ENCODE measurements around the gene CDC42SE1.

The CDC42SE1 gene

DNA sequence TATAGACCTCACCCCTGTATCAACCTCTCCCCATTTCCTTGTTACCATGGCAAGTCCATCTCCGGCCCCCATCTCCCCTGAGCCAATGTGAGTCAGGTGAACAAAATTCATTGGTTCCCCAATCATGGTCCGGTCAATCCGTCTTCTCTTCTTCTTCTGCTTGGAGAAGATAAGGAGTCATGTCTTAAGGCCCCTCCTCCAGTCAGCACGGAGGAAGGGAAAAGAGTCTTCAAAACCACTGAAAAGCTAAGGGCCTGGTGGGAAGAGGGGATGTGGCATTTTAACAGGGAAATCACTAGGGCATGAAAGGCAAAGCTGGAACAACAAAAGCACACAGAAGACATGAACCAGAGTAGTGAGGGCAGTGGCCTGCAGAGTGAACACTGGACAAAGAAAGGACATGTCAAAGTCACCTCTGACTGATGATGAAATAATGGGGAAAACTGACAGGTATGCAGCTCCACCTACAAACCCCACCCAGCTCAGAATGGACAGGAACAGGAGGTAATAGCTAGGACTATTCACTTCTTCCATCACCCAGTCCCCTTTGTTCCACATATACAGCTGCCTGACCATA lies 4.4 kb downstream of the CDC42SE1 start:
- no peak for DNase-seq (ENCODE audit: low read depth, low spot score)

DNA sequence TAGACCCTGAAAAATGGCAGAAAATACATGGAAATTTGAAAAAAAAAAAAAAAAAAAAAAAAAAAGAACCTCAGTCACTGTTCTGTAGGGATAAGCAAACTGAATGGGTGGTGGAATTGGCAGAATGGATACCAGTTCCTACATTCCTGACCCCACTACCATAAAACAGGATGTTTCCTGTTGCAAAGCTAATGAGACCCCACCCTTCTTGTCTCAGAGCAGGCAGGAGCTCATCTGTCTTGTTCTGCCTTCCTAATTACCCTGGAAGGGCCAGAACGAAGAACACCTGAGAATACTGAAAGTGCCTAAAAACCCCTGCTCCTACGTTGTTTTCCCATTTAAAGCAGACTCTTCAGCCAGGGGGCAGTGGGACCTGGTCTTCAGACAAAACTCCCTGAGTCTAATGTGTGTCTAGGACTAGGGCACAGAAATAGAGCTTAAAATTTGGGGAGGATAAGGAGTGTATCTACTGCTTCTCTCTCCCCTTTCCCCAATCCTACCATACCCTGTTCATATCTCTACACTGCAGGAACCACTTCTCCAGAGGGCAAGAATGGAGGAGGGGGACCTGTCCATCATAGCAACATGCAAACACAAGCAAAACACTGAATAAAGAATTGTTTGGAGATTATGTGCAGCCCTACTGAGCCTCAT lies 7.9 kb downstream of the CDC42SE1 start:
- no peak for DNase-seq (ENCODE audit: low read depth, low spot score)

DNA sequence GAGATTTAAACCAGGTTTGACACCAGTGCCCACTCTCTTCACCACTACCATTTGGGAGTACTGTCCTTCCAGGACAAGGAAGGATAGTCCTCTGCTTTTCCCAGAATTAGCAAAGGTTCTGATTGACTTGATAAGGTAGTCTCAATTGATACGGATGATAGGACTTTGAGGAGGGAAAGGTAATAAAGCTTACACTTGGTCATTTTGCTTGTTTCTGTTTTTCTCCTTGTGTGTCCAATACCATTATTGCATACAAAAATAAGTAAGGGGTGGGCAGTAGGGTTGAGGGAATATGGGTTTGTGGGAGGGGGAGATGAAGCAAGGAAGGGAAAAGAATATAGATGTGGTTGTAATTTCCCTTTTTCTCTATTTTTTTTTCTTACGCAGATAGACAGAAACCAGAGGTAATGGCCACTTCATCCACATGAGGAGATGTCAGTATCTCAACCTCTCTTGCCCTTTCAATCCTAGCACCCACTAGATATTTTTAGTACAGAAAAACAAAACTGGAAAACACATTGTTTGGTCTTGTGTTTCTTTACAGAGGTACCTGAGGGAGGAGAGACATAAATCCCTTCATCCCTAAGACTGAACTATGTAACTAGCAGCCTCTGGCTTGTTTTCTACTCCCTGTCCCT lies 9.3 kb downstream of the CDC42SE1 start:
- no peak for DNase-seq (ENCODE audit: low read depth, low spot score)

DNA sequence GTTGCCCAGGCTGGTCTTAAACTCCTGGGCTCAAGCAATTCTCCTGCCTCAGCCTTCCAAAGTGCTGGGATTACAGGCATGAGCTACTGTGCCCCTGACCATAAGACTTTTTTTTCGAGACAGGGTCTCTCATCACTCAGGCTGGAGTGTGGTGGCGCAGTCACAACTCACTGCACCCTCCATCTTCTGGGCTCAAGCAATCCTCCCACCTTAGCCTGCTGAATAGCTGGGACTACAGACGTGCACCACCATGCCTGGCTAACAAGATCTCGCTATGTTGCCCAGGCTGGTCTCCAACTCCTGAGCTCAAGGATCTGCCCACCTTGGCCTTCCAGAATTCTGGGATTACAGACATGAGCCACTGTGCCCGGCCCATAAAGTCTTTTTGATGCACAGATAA lies 10.0 kb downstream of the CDC42SE1 start:
- DNase-seq (ENCODE audit: low read depth, low spot score), result no peak

DNA sequence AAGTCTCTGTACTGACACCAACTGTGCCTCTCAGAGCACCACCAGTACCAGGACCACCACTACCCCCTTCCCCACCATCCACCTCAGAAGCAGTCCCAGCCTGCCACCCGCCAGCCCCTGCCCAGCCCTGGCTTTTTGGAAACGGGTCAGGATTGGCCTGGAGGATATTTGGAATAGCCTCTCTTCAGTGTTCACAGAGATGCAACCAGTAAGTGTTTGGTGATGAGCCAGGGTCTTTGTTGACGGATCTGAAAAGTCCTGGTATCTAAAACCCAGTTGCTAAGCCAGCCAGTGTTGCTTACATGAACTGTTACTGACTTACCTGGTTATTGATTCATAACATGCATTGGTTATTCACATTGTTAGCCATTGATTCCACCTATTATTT lies 10.8 kb downstream of the CDC42SE1 start:
- no peak for DNase-seq (ENCODE audit: low read depth, low spot score)

DNA sequence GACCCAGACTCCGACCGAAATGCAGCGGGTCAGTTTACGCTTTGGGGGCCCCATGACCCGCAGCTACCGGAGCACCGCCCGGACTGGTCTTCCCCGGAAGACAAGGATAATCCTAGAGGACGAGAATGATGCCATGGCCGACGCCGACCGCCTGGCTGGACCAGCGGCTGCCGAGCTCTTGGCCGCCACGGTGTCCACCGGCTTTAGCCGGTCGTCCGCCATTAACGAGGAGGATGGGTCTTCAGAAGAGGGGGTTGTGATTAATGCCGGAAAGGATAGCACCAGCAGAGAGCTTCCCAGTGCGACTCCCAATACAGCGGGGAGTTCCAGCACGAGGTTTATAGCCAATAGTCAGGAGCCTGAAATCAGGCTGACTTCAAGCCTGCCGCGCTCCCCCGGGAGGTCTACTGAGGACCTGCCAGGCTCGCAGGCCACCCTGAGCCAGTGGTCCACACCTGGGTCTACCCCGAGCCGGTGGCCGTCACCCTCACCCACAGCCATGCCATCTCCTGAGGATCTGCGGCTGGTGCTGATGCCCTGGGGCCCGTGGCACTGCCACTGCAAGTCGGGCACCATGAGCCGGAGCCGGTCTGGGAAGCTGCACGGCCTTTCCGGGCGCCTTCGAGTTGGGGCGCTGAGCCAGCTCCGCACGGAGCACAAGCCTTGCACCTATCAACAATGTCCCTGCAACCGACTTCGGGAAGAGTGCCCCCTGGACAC lies 11.3 kb downstream of the CDC42SE1 start:
- peak; percentile 84 for DNase-seq (ENCODE audit: low read depth, low spot score)

DNA sequence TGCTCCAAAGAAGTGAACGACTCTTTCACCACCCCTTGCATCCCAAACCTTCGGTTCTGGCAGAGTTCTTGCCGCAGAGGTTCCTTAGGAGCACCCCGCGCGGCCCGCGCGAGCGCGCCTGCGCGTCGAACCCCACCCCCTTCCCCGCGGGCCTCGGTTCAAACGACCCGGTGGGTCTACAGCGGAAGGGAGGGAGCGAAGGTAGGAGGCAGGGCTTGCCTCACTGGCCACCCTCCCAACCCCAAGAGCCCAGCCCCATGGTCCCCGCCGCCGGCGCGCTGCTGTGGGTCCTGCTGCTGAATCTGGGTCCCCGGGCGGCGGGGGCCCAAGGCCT lies 11.9 kb downstream of the CDC42SE1 start, which contains the start of gene C1orf56:
TSS of gene C1orf56 (plus strand) at position 161 of the 334 bp plus-strand sequence. CDS start at position 258, 97 bp downstream.
- peak; percentile 87 for DNase-seq (ENCODE audit: low read depth, low spot score)

DNA sequence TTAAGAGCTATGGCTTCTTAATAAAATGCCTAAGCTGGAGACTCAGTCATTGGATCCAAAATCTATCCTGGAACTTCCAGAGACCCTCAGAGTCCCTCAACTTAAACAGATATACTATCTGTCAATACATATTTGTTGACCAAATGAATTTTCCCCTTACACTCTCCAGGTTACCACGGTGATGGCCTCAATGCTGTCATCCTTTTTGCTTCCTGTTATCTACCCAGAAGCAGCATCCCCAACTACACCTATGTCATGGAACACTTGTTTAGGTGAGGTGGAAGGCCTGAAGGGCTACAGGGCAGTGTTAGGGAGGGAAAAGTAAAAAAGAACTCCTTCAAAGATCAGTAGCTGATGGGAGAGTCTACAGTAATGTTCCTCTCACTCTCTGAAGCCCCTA lies 16.3 kb downstream of the CDC42SE1 start:
- no peak for DNase-seq (ENCODE audit: low read depth, low spot score)

DNA sequence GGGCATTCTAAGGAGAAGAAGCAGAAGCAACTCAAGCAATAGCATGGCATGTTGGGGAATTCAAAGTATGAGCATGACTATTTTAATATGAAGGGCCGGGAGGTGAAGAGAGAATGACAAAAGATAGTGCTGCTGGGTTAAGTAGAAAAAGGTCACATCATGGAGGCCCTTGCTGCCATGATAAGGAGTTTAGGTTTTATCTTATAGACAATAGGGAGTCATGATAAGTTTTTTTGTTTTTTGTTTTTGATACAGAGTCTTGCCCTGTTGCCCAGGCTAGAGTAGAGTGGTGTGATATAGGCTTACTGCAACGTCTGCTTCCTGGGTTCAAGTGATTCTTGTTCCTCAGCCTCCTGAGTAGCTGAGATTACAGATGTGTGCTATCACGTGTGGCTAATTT lies 19.9 kb downstream of the CDC42SE1 start:
- DNase-seq (ENCODE audit: low read depth, low spot score), result no peak

DNA sequence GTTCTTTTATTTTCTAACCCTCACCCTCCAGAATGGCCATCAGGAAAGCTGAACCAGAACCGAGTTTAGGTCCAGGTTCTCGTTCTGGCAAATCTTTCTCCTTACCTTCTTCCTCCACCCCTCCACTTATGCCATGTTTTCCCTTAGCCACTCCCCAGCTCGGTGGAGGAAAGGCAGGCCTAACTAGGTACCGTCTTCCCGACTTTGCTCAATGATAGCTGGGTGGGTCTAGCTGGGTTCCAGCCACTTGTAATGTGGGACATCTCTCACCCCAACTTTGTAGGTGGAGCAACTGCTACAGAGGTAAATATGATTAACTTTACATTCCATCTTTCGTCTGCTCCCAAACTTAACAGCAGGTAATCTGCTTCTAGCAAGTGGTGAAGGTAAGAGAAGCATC lies 22.4 kb downstream of the CDC42SE1 start:
- DNase-seq (ENCODE audit: low read depth, low spot score), result no peak

DNA sequence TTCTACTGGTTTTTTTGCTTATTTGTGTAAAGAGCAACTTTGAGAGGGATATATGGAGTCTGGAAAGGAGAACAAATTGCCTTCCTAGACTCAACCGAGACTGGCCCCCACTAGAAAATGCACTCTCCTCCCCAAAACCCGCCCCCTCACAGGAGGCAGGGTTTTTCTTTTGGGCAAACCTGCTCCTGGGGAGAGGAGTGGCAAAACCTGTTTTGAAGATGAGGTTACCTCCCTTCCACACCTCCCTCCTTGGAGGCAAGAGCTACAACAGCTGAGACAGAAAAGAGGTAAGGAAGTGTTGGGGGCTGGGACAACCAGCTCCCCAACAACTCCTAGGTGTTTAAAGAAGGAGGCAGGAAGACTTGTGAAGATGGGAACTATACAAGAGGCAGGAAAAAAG lies 23.1 kb downstream of the CDC42SE1 start, which contains the start of gene BNIPL:
TSS of gene BNIPL (plus strand) at position 231 of the 400 bp plus-strand sequence. CDS start at position 371, 140 bp downstream.
- no peak for DNase-seq (ENCODE audit: low read depth, low spot score)

DNA sequence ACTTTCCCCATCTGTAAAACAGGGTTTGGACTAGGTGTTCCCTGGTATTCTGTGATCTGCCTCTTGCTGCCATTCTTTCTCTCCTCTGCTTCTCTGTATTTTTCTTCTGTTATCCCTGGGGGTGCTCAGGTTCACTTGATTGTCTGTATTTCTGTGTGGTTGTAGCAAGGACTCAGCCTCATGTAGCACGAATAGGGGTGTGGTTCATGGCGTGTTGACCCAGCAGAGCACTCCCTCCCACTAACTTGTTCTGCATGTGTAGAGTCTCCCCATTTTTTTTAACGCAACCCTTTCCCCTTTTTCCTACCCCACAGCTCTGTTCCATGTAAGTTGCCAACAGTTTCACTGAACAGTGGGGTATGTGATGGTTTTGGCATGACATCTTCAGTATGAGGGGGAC lies 24.3 kb downstream of the CDC42SE1 start:
- DNase-seq (ENCODE audit: low read depth, low spot score), result no peak

DNA sequence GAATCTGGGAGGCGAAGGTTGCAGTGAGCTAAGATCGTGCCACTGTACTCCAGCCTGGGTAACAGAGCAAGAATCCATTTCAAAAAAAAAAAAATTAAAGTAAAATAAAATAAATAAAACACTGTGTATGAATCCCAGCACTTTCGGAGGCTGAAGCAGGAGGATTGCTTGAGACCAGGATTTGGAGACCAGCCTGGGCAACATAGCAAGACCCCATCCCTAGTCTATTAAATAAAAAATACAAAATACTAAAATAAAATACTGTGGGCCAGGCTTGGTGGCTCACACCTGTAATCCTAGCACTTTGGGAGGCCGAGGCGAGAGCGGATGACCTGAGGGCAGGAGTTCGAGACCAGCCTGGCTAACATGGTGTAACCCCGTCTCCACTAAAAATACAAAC lies 27.3 kb downstream of the CDC42SE1 start:
- DNase-seq (ENCODE audit: low read depth, low spot score), result no peak

DNA sequence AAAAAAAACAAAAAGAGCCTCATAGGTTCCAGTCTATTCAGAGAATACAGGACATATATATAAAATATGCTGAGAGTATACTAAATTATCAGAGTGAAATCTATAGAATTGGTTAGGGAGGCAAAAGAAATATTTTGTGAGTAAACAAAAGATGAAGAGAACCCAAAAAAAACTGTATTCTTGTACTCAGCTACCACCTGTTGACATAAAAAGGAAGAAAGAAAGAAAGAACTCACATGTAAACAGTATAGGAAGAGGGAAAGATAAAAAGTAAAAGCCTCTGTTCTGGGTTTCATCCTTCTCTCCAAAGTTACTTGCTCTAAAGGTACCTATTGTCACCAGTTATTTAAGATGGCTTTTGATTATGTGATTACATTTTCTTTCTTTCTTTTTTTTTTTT lies 33.0 kb downstream of the CDC42SE1 start:
- no peak for DNase-seq (ENCODE audit: low read depth, low spot score)

DNA sequence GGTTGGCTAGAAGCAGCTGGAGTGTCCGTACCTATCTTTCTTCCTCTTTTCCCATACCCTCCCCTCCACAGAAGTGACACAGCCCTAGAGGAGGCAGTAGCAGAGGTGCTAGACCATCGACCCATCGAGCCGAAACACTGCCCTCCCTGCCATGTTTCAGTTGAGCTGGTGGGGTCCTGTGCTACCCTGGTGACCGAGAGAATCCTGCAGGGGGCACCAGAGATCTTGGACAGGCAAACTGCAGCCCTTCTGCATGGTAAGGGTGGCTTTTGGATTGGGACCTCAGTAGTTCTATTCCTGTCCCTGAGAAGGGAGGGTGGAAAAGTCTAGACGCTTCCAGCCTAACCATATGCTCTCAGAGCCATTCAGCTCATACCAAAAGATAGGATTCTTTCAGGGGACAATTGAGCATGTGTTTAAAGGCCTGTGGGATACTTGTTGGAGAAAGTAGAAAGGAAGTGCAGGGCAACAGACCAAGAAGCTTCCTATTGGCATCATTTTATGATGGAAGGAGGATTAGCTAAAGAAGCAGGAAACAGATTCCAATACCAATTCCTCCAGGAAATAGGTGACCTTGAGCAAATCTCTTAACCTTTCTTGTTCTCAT lies 34.8 kb downstream of the CDC42SE1 start:
- DNase-seq (ENCODE audit: low read depth, low spot score), result peak; percentile 80

DNA sequence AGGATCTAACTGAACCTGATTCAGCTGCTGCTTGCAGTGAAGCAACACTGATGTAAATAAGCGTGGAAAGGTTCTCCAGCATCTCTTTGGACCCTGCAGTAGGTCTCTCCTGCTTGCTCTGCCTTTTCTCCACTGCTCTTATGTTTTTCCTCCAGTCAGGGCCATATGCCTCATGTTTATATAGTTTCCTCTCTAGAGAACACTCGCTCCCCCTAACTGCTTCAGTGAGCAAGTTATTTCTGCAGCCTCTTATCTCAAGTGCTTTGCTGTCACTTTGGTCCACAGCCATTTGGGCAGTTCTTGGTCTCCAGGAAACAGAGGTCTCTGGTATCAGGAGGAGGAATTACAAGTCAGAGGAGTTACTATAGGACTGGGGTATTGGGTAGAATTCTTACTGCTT lies 45.9 kb downstream of the CDC42SE1 start:
- DNase-seq (ENCODE audit: low read depth, low spot score), result peak; percentile 70

DNA sequence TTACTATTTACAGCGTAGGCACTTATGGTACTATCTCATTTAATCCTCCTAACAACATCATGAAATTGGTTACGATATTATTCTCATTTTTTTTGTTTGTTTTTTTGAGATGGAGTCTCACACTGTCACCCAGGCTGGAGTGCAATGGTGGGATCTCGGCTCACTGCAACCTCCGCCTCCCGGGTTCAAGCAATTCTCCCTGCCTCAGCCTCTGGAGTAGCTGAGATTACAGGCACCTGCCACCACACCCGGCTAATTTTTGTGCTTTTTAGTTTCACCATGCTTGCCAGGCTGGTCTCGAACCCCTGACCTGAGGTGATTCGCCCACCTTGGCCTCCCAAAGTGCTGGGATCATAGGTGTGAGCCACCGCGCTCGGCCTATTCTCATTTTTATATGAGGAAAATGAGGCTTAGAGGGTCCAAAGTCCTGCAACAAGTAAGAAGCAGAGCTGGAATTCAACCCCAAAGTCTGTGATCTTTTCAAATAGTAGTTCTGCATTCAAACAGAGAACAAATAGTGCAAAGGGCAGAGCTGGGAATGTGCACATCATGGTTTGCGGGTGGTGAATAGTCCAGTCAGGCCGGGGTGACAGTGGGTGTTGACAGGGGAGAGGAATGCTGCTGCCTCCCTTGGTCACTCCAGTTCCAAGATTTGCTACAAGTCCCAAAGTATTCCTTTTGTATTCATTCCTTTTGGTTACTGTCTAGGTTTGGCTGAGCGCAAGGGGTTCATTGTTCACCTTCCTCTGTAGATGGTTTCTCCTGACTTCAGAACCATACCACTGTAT lies 46.5 kb downstream of the CDC42SE1 start:
- peak; percentile 36 for DNase-seq (ENCODE audit: low read depth, low spot score)

DNA sequence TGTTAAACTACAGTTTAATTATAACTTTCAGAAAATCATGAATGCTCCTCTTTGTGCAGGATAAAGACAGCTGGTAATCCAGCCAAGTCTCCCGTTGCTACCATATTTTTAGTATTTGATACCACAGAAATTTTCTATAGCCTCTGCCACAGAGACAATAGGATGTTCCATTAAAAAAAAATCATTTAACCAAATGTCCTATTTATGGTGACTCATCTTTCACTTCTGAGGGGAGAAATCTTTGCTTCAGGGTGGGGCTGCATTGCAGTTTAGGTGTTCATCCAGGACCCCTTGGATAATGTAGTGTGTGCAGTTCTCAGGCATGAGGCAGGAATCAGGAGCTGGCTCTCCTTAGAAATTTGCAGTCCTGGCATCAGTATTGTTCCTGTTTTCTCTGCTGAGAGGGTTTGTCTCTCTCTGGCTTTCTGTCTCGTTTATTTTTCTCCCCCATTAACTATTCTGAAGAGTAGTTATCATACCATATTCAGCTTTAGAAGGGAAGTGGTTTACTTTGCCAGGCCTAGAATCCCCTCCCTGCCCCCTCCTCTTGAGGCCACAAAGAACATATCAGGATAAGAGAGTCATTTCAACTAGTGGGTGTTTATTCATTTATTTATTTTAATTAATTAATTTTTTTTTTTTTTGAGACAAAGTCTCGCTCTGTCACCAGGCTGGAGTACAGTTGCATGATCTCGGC lies 48.1 kb downstream of the CDC42SE1 start:
- DNase-seq (ENCODE audit: low read depth, low spot score), result no peak

DNA sequence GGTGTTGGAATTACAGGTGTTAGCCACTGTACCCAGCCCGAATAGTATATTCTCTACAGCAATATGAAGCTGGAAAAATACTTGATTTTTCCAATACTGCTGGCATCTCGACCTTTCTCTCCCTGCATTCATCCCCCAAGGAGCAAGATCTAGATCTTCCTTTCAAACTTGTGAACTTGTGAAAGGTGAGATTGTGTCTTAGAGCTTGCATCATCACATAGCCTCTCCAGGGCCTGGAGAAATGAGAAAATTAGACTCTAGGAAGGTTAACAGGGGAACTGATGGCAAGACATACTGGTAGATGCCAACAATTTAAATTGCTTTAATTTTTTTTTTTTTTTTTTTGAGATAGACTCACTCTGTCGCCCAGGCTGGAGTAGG lies 49.1 kb downstream of the CDC42SE1 start:
- DNase-seq (ENCODE audit: low read depth, low spot score), result no peak

DNA sequence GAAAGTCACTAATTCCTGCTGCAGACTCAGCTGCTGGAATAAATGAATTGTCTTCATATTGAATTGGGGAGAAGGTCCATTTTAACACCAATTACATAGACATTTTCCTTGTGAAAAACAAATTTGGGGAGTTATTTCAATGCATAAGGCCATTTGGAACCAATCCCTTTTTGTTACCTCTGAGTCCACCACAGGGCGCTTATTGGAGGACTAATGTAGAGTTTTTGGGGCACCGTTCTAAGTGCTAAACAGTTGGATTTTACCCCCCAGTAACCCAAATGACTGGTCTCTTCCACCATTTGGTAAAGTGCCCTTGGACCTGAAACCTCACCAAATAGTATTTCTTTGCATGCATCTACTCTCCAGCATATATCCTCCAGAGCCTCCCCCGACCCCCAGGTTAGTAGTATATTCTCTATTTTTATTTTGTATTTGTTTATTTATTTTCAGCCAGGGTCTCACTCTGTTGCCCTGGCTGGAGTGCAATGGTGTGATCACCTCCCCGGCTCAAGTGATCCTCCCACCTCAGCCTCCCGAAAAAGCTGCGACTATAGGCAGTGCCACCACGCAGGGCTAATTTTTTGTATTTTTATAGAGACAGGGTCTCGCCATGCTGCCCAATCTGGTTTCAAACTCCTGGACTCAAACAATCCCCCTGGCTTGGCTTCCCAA lies 49.6 kb downstream of the CDC42SE1 start:
- no peak for DNase-seq (ENCODE audit: low read depth, low spot score)
